Suprapubic skin (tissue), 4 donors: Measurements from ENCODE around the gene DIP2C. TPM values are rescaled to one million over a fixed set of nuclear protein-coding genes. Genes with fewer than 3 reads are reported as not detected.

Source experiments
- DNase-seq, 2 donors: peaks; one replicate each; pipeline ENCODE4 v3.0.0-alpha.2; 2019; ENCODE audit warnings: low spot score in 2 of 2
- H3K27ac ChIP-seq: fragments of 200-600 bp; sonication (generic); one replicate; pipeline ENCODE4 v1.5.1; 2019
- H3K27me3 ChIP-seq: fragments of 200-600 bp; sonication (generic); one replicate; pipeline ENCODE4 v1.5.1; 2019
- H3K36me3 ChIP-seq: fragments of 200-600 bp; sonication (generic); one replicate; pipeline ENCODE4 v1.5.1; 2019
- H3K4me1 ChIP-seq: fragments of 200-600 bp; sonication (generic); one replicate; pipeline ENCODE4 v1.5.1; 2019
- H3K4me3 ChIP-seq: fragments of 200-600 bp; sonication (generic); one replicate; pipeline ENCODE4 v1.5.1; 2019; ENCODE audit warnings: mild to moderate bottlenecking
- H3K9me3 ChIP-seq: fragments of 200-600 bp; sonication (generic); one replicate; pipeline ENCODE4 v1.5.1; 2019
- CTCF ChIP-seq, 2 donors: fragments of 200-600 bp in 1 of 2; fragments of 450-650 bp in 1 of 2; sonication (generic) in 1 of 2; IDR thresholded peaks; one replicate each; pipeline ENCODE4 v1.5.1; 2016 to 2019; ENCODE audit warnings: antibody characterized with exemption in 2 of 2, mild to moderate bottlenecking in 1 of 2, moderate library complexity in 1 of 2
- EP300 ChIP-seq: sonication (generic); formaldehyde crosslinking; IDR thresholded peaks from one replicate; pipeline ENCODE4 v1.6.1; 2017; ENCODE audit warnings: antibody characterized with exemption
- POLR2A ChIP-seq, 2 donors: fragments of 450-650 bp; IDR thresholded peaks; one replicate each; pipeline ENCODE4 v1.6.1; 2017; ENCODE audit warnings: antibody characterized with exemption in 2 of 2, mild to moderate bottlenecking in 2 of 2, moderate library complexity in 2 of 2
- POLR2AphosphoS5 ChIP-seq, 3 donors: sonication (generic); formaldehyde crosslinking; IDR thresholded peaks; one replicate each; pipeline ENCODE4 v1.6.1; 2017; ENCODE audit warnings: antibody characterized with exemption in 3 of 3
- WGBS: methylation state at CpG from one replicate; pipeline ENCODE4 v1.1.5; 2018; 5-methylcytosine and 5-hydroxymethylcytosine counted together
- total RNA-seq, 4 donors: library from RNA; depleted of rRNA; stranded (reverse); fragments of >200 nt; gene quantifications; one replicate each; pipeline ENCODE4 v1.1.0, GENCODE V29; 2016

DIP2C gene
- total RNA-seq, 4 donors from 2014 or later = 6.7 to 23.3 (median 14.7) TPM

GRCh38 chr10:505419-505818 lies 184.0 kb downstream of the DIP2C start:
- WGBS = 50% methylated on average over 1 of the region's 3 CpGs
- no peak for TF ChIP-seq CTCF (IDR thresholded peaks at IDR 0.05)
- TF ChIP-seq EP300 = no peak
- TF ChIP-seq POLR2AphosphoS5 (IDR thresholded peaks at IDR 0.05) = no peak
- no peak for TF ChIP-seq POLR2A (IDR thresholded peaks at IDR 0.05)
- H3K9me3 ChIP-seq = no peaks in the 10 kb centered on the region

GRCh38 chr10:504806-505205 lies 184.7 kb downstream of the DIP2C start:
- H3K27ac ChIP-seq = no peak overlapping the region
- WGBS = 74% methylated on average over 14 of the region's 14 CpGs
- H3K4me3 ChIP-seq = no peak overlapping the region
- H3K36me3 ChIP-seq = no peaks in the 10 kb centered on the region
- H3K4me1 ChIP-seq = peaks cover 5% of the 10 kb centered on the region
- H3K27me3 ChIP-seq = no peaks in the 10 kb centered on the region
- H3K9me3 ChIP-seq = no peaks in the 10 kb centered on the region
- no peak for DNase-seq
- no peak for TF ChIP-seq CTCF (IDR thresholded peaks at IDR 0.05)
- no peak for TF ChIP-seq EP300
- TF ChIP-seq POLR2A (IDR thresholded peaks at IDR 0.05) = no peak

More at GRCh38 chr10:505419-505818, 184.0 kb downstream of the DIP2C start:
- Histone ChIP-seq H3K4me3 (no peak overlapping the region), H3K4me1 (peaks cover 12% of the 10 kb centered on the region), H3K36me3 (no peaks in the 10 kb centered on the region), H3K27ac (no peak overlapping the region), H3K27me3 (no peaks in the 10 kb centered on the region)
- peak in 1 of 2 donors; percentile 25 for DNase-seq

DNA sequence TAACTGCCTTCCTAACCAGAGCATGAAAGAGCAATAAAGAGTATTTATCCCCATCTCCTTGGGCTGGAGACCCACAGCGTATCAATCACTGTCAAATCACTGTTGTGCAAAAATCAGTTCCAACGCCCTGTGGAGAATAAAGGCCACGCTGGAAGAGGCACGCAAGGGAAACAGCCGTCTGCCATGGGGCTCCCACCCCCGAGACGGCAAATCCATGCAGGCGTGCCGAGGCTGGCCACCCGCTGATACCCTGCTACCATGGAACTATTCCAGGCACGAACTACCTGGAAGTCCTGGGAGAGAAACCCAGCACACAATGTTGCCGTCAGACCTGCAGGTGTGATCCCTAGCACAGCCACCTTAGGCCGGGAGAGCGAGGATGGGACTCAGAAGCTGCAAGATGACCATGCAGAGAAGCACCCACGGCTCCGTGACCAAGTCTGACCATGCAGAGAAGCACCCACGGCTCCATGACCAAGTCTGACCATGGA lies 185.3 kb downstream of the DIP2C start:
- Histone ChIP-seq H3K4me3 (no peak overlapping the region), H3K36me3 (no peaks in the 10 kb centered on the region), H3K27me3 (no peaks in the 10 kb centered on the region), H3K27ac (no peak overlapping the region), H3K9me3 (no peaks in the 10 kb centered on the region), H3K4me1 (peaks cover 5% of the 10 kb centered on the region)
- TF ChIP-seq EP300 = no peak
- TF ChIP-seq POLR2A (IDR thresholded peaks at IDR 0.05) = no peak
- no peak for TF ChIP-seq POLR2AphosphoS5 (IDR thresholded peaks at IDR 0.05)
- TF ChIP-seq CTCF (IDR thresholded peaks at IDR 0.05) = no peak
- DNase-seq = peak in 1 of 2 donors; percentile 41
- 93% methylated on average over 12 of the region's 17 CpGs for WGBS

DNA sequence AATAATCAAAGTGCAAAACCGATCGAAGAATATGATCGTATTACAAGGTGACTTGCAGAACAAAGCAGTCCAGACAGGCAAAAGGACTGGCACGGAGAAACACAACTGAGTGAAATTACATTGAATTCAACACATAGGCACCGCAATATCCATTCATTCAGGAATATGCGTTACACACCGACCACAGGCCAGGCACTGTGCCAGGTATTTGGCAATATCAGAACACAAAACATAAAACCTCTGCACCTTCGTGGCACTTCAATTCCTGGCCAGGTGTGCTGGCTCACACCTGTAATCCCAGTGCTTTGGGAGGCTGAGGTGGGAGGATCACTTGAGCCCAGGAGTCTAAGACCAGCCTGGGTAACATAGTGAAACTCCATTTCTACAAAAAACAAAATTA lies 187.9 kb downstream of the DIP2C start:
- H3K27ac ChIP-seq = no peak overlapping the region
- H3K4me3 ChIP-seq = no peak overlapping the region
- no peaks in the 10 kb centered on the region for H3K9me3 ChIP-seq
- no peaks in the 10 kb centered on the region for H3K27me3 ChIP-seq
- TF ChIP-seq POLR2A (IDR thresholded peaks at IDR 0.05) = no peak
- no peak for TF ChIP-seq POLR2AphosphoS5 (IDR thresholded peaks at IDR 0.05)
- no peak for TF ChIP-seq EP300
- TF ChIP-seq CTCF (IDR thresholded peaks at IDR 0.05) = no peak
- WGBS = 78% methylated on average over 8 of the region's 8 CpGs
- H3K4me1 ChIP-seq = peaks cover 8% of the 10 kb centered on the region
- DNase-seq = peak; percentile 47 to 74
- no peaks in the 10 kb centered on the region for H3K36me3 ChIP-seq

- H3K9me3 ChIP-seq = no peaks in the 10 kb centered on the region
- DNase-seq = peak; percentile 36 to 45
- 53% methylated on average over 2 of the region's 2 CpGs for WGBS
- no peaks in the 10 kb centered on the region for H3K27me3 ChIP-seq
- TF ChIP-seq CTCF (IDR thresholded peaks at IDR 0.05) (no peak), EP300 (no peak), POLR2AphosphoS5 (IDR thresholded peaks at IDR 0.05) (no peak), POLR2A (IDR thresholded peaks at IDR 0.05) (no peak)
- H3K4me3 ChIP-seq = no peak overlapping the region
- no peaks in the 10 kb centered on the region for H3K36me3 ChIP-seq
- H3K4me1 ChIP-seq = peaks cover 8% of the 10 kb centered on the region
- no peak overlapping the region for H3K27ac ChIP-seq
These were observed 188.6 kb downstream of the DIP2C start for GRCh38 chr10:500876-501275.
